SIG-M5 (cell line): ENCODE data around the gene CIPC.

Experiments used
- DNase-seq: peaks from one replicate; lab custom pipeline; 2025; lab: John Stamatoyannopoulos, UW

Gene CIPC

DNA sequence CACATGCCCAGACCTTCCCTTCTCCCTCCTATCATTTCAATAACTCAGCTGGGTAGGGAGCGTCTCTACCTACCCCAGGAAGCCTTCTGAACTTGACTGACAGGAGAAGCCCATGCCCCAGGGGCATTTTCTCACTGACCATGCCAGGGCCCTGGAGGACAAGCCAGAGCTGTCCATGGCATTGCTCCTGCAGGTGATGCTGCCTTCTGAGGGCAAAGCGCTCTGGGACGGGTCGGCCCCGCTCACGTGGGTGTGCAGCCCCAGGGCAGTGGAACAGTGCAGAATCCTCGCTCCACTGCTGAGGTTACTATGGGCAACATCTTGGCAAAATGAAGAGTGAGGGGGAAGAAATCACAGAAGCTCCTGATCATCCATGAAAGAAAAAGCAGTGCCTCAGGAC lies 28.5 kb upstream of the CIPC start:
- DNase-seq, result no peak

DNA sequence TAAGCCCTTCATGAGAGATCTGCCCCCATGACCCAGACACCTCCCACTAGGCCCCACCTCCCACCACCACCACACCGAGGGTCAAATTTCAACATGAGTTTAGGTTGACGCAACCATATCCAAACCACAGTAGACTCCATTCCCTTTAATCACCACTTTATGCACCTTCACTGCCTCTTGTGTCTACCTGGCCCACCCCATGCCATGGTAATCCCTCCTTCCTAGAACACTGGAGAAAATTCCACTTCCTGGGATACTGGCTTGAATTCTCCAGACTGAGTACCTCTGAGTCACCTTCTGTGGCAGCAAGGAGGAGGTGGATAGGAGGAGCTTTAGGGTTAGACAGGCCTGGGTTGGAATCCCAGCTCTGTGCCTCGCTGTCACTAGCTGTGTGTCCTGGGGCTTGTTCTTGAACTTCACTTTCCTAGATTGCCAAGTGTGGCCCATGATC lies 26.1 kb upstream of the CIPC start:
- DNase-seq, result no peak

DNA sequence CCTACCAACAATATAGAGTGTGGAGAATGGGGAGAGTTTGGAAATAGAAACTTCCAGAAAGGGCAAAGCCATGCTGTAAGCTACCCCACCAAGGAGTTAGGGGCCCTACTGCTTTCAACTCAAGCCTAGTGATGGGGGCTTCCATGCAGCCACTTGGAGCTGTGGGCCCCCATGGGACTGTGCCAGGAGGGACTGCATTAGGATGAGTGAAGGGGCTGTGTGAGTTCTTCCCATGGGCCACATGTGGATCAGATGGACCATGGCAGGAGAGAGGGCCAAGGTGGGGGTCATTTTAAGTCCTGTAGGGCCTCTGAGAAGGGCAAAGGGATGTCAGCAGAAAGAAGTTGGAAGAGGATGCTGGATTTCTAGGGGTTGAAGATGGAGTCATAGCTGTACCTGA lies 23.1 kb upstream of the CIPC start:
- no peak for DNase-seq

DNA sequence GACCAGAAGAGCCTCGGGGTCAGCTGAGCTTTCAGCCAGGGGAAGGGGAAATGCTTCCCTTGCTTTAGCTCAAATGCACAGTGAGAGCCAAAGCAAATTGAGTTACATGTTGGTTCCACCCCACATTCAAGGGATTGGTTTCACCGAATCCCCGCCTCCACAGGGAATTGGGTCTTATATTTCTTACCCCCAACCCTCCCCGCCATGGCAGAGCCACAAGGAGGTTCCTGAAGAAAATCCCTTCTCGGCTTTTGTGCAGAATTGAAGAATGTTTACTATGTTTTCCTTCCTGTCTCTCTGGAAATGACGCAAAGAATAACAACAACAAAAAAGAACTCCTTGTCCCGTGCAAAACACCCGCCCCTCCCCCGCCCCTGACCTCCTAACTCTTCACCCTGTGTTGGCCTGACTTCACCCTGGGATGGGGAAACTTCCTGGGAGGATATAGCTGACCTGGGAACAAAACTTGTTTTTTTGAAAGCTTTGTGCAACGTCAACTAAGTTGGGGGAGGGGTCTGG lies 21.9 kb upstream of the CIPC start:
- DNase-seq, result no peak

DNA sequence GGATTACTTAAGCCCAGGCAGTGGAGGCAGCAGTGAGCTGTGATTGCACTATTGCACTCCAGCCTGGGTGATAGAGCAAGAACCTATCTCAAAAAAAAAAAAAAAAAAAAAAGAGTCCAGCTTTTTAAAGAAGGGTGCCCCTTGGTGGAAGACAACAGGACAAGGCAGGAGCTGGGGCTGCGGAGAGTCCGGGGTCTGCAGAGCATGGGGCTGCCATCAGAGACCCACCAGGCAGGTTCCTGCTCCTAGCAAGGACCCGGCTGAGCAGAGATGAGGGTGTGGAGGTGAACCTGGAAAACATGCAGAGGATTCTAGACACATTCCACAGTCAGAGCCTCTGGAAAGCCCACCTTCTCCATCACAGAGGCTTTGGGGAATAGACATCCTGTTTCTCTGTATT lies 21.0 kb upstream of the CIPC start:
- DNase-seq, result no peak

DNA sequence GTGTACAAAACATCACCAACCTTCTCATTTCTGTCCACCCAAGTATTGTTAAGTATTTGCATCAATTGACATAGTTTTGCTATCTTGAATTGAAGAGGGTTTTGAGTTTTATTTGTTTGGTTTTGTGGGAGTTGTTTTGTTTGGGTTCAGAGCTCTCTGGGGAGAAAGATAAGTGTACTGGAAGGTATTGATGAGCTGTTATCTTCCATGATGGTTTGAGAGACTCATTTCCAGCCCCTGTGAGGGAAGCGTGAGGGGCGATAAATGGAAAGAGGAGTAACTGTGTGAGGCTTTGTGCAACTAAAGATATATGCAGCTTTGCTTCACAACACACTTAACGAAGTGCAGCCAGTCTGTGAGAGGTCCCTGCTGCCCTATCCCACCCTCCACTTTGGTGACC lies 15.7 kb upstream of the CIPC start:
- no peak for DNase-seq

DNA sequence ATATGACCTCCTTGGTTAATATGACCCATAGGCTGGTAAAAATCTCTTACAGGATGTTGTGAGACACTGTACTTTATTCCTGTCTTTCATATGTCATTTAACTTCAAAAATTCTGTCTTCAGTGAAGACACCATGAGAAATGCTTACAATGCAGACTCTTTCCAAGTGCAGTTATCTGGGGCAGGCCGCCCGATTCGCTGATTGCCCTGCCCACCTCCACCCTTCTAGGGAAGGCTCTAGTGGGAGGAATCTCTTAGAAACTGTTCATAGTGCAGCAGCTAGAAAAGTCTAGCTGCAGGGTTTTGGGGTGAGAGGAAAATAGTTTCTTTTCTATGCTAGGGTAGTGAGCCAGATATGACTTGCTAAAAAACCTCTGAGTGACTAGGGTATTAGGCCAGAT lies 15.0 kb upstream of the CIPC start:
- no peak for DNase-seq

DNA sequence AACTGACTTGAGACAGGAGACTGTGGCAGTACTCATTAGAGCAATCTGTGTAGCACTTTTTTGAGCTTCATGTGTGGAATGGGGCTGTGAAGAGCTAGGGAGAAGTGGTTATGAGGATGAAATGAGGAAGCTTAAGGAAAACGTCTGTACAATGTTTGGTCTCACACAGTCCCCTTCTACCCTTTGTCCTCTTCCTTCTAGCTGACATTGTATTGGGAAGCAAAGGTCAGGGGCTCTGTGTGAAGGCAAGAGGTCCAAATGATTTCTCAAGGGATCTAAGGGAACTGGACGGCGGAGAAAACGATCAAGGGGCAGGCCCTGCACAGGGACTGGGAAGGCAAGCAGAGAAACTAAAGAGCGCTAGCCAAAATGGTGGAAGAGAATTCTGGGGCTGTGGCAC lies 13.1 kb upstream of the CIPC start:
- DNase-seq, result no peak

DNA sequence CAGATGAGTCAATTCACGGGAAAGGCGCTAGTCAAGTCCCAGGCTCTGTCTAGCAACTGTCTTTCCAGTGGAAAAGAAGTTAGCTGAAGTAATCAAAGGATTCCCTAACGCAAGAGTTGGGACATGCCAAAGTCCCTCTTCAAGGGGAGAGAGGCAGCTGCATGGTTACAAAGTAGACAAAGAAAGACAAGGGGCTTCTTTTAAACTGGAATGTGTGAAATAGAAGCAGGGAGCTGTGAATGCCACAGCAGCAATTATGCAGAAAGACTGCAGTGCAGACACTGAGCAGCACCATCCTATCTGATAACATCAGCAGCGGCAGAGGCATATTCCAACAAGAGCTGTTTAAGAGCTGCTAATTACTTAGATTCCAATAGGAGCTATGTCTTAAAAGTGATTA lies 12.5 kb upstream of the CIPC start:
- no peak for DNase-seq

DNA sequence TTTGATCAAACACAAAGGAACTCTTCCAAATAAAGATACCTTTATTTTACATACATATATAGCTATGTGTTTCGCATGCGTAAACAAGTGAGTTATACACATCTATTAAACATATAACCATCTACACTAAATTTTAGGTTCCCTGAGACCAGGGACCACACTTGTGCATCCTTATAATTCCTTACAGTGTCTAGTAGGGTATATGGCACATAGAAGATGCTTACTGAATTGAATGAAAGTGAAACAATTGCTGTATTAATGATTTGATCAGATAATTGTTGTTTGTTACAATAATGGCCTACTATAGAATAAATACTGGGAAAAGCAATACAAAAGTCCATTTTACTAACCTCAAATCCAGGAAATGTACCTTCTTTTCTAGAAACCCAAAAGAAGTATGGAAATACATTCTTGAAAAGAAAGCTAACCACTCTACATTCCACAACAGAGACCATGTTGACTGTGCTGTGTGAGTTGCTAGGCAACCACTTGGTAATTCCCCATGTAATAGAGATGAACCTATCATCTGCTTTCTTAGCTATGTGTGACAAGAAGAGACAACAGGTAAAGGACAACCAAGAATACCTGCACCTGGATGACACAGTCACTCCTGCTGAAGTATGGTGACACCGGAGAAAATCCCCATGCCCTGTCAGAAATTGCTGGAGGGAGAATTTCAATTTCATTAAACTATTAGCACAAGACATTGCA lies 11.9 kb upstream of the CIPC start:
- DNase-seq, result no peak

DNA sequence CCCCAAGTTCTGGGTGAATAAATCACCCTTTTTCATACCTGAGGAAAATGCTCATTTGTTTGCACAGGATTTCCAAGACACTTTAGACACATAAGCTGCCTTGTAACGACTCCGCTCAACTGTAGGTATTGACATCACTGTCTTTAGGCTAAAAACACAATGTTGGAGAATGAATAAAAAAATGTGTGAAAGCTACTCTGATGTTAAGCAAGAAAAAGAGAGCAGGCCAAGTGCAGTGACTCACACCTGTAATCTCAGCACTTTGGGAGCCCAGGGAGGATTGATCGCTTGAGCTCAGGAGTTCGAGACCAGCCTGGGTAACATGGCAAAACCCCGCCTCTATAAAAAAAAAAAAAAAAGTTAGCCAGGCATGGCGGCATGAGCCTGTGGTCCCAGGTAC lies 11.1 kb upstream of the CIPC start:
- DNase-seq, result no peak

DNA sequence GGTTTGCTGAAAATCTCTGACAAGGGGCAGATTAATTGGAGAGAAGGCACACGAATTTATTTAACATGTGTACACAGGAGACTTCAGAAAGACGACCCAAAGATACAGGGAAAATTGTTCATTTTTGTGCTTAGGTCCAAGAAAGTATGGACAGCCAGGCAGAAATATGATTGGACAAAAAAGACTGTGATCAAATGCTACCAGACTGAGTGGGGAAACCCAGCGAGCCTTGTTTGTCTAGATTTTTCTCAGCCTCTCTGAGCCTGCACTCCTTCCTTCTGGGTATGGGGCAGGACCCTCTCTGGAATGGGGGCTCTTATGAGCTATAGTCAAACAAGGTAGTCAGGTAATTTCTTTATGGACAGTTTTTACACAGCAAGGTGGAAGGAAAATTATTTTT lies 10.4 kb upstream of the CIPC start:
- no peak for DNase-seq

DNA sequence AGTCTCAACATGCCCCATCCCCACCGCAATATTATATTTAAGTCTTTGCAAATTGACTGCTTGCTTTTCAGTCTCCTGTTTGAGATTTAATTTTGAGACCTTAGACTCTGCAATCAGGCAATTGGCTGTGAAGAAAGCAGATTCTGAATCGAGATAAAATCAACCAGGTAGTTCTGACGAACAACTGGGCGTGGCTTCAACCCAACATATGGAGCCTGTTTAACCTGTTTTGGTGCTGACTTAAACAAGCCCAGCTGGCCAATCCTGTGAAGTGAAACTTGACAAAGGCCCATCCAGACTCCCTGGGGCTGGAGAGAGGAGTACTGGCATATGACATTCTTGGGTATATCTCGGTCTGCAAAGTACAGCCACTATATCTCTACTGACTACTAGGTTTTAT lies 9.8 kb upstream of the CIPC start:
- DNase-seq, result no peak

DNA sequence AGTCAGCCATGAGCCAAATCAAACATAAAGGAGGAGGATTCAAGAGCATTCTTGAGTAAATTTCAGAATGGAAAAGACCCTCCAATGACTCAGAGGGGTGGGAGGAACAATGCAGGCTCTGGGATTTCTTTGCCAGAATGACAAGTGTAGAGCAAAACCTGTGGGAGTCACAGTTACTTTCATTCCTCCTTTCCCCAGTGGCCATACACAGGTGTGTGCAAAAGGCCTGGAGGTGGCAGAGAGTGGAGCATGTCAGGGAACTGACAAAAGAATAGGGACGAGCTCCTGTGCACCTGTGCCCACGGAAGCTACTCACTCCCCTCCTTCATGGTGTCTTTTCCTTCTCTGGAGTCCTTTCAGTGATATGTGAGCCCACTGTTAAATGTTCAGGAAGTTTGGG lies 9.4 kb upstream of the CIPC start:
- DNase-seq, result no peak

DNA sequence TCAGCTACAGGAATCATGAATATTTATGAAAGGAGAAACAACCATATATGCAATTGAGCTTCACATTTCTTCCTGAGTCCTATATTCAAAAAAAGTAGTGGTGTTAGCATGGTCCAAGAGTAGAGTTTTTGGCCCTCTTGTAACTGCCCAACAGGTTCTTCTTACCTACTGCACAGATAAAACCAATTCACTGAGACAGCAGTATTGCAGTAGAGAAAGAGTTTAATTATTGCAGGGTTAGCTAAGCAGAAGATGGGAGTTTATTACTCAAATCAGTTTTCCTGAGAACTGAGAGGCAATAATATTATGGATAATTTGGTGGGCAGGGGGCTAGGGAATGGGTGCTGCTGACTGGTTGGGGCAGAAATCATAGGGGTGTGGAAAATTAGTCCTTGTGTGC lies 6.5 kb upstream of the CIPC start:
- no peak for DNase-seq

DNA sequence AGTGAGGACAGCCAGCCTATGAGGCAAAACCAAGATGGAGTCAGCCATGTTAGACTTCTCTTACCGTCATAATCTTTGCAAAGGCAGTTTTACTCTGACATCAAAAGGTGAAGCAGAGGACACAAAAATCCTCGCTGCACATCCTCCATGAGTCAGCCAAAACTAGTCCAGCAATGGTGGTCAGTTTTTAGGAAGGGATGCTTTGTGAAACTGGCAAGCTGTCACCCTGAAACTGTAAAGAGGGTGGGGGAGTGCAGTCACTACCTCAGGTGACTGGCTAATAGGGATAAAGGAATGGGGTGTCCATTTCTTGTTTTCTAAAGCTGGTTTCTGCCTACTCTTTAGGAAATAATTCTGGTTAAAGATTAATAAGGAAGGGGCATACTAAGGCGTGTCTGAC lies 5.4 kb upstream of the CIPC start:
- no peak for DNase-seq

DNA sequence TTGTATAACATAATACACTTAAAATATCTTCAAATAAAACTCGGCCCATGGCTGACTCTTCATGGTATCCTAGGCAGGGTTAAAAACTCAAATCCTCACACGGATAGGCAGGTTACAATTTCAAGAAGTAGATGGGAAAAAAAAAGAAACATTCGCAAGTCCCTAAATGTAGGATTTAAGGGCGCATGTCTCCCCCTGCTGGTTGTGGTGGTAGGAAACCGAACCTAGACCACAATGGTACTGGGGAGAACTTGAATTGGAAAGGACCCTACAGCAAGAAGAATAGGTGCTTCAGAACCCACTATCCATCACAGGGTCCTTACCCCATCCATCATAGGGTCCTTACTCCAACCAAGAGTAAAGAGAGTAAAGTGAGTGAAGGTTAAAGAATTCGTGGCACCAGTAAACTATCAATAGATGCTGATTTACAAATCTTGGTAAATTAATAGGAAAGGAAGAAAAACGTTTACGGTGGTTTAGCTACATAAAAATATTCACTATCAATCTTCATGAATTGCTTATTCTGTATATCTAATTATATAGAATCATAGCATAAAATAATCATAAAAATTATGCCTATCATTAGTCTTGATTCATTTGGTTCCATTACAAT lies 3.3 kb upstream of the CIPC start:
- no peak for DNase-seq

DNA sequence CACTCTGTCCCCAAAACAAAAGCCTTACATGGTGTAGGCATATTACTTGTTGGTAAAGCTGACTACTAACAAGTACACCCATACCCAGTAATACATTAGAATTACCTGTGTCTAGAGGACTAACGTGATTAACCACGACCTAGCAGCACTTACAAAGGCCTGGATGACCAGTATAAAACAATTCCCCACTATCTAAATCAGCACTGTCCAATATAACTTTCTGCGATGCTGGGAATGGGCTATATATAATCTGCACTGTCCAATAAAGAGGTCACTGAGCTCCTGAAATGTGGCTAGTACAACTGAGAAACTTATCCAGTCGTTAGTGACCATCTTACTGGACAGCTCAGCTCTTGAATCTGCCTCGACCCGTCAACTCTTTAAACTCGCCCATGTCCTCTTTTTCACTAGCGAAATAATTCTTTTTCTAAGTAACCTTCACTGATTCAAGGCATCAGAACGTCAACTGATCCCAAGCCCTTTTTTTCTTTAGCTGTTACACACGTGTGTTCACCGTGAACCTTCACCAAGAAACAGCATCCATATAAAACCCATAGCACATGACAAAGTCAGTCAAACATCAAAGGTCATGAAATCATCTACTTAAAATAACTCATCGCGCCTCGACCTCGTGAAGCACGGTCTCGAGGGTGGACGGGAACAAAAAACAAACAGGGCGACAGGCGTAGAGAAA lies 905 bp upstream of the CIPC start:
- no peak for DNase-seq

DNA sequence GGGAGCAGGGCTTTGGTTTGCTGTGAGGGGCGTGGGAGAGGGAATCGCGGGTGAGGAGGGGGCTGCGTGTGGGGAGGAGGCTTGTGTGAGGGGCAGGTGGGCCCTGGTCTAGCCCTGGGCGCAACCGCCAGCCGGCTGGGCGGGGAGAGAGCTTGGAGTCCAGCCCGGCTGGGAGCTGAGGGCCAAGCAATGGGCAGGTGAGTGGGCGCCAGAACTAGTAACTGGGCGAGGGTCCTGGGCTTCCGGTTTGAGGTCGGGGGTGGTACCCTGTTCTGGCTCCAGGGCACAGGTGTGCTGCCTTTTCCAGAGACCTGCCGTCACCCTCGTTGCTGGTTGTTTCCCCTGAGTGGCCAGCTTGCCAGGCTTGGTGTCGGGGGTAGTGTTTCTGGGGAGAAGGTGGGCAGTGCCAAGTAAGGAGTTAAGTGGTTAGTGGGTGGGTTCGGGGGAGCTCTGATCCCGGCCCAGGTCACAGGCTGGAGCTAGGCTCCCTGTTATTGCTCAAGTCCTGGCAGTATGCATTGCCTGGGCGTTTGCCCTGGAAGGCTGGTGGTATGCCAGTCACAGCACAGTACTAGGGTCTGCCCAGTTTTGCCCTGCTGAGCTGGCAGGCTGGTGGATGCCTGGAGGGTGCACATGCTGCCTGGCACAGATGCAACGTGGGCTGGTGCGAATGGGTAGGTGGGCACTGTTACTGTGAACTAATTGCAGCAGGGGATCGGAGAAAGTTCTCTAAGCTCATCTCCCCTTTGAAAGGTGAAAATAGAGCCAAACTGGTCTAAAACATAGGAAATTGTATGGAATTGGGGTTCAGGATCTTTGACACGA lies 683 bp downstream of the CIPC start:
- DNase-seq, result no peak

DNA sequence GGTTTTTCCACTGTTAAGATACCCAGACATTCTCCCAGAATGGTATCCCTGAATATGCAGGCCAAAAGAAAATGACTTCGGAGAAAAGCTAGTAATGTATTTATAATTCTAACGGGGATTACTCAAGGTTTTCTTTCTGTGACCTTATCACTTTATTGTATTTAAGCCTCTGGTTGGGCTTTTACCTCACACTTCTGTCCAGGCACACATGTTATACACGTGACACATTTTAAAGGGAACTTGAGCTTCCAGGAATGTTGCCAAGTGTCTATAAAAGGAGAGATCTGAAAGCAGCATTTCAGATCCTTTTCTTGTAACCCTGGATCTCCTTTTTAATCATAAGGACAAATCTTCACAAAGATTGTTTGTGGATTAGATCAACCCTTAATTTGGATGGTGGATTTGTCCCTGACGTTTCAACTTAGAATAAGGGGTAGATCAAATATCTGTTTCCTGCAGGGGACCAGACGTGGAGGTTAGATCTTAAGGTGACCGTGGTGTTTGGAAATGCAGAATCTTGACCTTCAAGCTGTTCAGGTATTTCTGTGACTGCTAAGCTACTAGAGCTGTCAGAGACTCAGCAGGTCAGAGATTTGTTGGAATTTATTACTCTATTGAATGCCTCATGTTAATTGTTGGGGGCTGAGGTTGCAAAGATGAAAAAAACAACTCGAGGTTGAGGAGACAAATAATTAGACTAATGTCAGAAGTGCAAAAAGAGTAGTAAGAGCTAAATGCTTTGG lies 1.5 kb downstream of the CIPC start:
- no peak for DNase-seq

DNA sequence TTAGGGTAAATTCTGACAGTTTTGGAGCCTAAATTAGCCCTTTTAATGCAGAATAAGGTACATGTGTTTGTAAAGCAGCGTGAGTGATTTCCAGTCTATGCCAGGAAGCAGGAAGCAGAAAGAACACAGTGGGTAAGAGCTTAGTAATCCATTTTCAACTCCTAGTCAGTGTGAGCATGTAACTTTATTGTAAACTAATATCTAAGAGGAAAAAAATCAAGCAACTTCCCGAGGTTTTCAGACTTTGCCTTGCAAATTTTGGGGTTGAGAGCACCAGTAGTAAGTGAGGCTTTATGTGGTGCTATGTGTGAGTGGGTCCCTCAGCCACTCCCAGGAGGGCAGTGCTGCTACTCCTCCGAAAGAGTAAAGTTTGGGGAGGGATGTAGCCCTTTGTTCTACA lies 2.9 kb downstream of the CIPC start:
- no peak for DNase-seq

DNA sequence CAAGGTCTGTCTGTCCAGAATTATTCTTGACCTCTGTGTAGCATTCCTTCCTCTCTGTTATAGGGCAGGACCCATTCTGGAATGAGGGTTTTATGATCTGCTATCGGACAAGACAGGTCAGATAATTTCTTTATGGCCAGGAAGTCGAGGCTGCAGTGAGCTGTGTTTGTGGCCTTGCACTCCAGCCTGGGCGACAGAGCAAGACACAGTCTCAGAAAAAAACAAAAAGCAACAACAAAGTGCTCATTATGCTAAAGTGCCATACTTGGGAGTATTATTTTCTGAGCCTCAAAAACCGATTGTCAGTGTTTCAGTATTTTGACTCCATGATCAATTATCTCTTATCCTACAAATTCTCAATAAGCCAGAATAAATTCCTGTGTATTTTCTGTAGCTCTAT lies 4.1 kb downstream of the CIPC start:
- no peak for DNase-seq
